ENCODE measurements around the gene TEF. TPM values are rescaled to one million over a fixed set of nuclear protein-coding genes. Genes with fewer than 3 reads are reported as not detected.

TEF gene
- total RNA-seq, 1 donor, result 17.4 TPM

DNA sequence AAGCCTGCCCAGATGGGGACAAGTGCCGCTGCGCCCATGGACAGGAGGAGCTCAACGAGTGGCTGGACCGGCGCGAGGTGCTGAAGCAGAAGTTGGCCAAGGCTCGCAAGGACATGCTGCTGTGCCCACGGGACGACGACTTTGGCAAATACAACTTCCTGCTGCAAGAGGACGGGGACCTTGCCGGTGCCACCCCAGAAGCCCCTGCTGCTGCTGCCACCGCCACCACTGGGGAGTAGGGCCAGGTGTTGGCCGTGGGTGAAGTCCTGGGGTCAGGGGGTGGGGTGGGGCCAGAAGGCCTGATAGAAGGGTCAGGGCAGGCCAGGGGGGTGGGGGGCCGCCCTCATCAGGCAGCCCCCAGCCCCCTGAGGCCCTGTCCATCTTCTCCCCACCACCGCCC lies 24.6 kb upstream of the TEF start:
- no peaks in the 10 kb centered on the region for H4K20me1 ChIP-seq (ENCODE audit: insufficient read depth, low read length)
- H3K36me3 ChIP-seq (ENCODE audit: insufficient read depth, low read length), result peaks cover 46% of the 10 kb centered on the region
- no peaks in the 10 kb centered on the region for H3K9me3 ChIP-seq (ENCODE audit: low read depth, low read length)
- H3K27me3 ChIP-seq (ENCODE audit: insufficient read depth, low read length), result no peaks in the 10 kb centered on the region
- H3K4me3 ChIP-seq (ENCODE audit: insufficient read depth, low read length), result no peak overlapping the region
- H3K27ac ChIP-seq (ENCODE audit: low read depth, low read length), result no peak overlapping the region
- TF ChIP-seq CTCF (IDR thresholded peaks at IDR 0.05; ENCODE audit: extremely low read depth, low read depth, low read length), result no peak
- no peaks in the 10 kb centered on the region for H3K4me1 ChIP-seq (ENCODE audit: insufficient read depth, low read length)
- no peak overlapping the region for H3K4me2 ChIP-seq (ENCODE audit: insufficient read depth, low read length)
- no peak for DNase-seq (ENCODE audit: insufficient read length, low spot score, missing footprints)
- no peaks in the 10 kb centered on the region for H3K79me2 ChIP-seq (ENCODE audit: insufficient read depth, low read length)
- no peak overlapping the region for H2AFZ ChIP-seq (ENCODE audit: low read length)

DNA sequence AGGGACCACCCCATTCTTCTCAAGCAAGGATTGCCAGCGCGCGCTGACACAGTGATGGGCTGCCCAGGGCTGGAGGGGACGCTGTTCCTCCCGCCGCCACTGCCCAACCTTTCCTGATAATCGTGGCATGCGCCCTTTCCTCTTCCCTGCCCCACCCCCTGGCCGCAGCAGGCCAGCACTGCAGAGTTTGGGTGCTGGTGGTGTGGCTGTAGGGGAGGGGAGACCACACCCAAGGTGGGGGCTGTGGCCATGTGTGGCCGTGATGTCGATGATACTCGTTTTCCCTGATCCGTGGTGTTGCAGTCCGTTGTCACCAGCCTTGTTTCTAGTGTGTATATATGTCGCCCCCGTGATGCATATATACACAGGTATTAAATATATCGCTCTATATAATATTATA lies 22.8 kb upstream of the TEF start:
- Histone ChIP-seq H2AFZ (ENCODE audit: low read length) (no peak overlapping the region), H3K27me3 (ENCODE audit: insufficient read depth, low read length) (no peaks in the 10 kb centered on the region), H3K4me2 (ENCODE audit: insufficient read depth, low read length) (no peak overlapping the region), H3K9me3 (ENCODE audit: low read depth, low read length) (no peaks in the 10 kb centered on the region), H3K36me3 (ENCODE audit: insufficient read depth, low read length) (peaks cover 38% of the 10 kb centered on the region), H3K4me1 (ENCODE audit: insufficient read depth, low read length) (no peaks in the 10 kb centered on the region), H3K79me2 (ENCODE audit: insufficient read depth, low read length) (no peaks in the 10 kb centered on the region), H4K20me1 (ENCODE audit: insufficient read depth, low read length) (no peaks in the 10 kb centered on the region), H3K27ac (ENCODE audit: low read depth, low read length) (no peak overlapping the region), H3K4me3 (ENCODE audit: insufficient read depth, low read length) (no peak overlapping the region)
- no peak for TF ChIP-seq CTCF (IDR thresholded peaks at IDR 0.05; ENCODE audit: extremely low read depth, low read depth, low read length)
- DNase-seq (ENCODE audit: insufficient read length, low spot score, missing footprints), result no peak

GRCh38 chr22:41359376-41359775 lies 22.4 kb upstream of the TEF start:
- peak; percentile 74 for DNase-seq (ENCODE audit: insufficient read length, low spot score, missing footprints)
- H3K79me2 ChIP-seq (ENCODE audit: insufficient read depth, low read length), result no peaks in the 10 kb centered on the region
- TF ChIP-seq CTCF (IDR thresholded peaks at IDR 0.05; ENCODE audit: extremely low read depth, low read depth, low read length), result no peak

DNA sequence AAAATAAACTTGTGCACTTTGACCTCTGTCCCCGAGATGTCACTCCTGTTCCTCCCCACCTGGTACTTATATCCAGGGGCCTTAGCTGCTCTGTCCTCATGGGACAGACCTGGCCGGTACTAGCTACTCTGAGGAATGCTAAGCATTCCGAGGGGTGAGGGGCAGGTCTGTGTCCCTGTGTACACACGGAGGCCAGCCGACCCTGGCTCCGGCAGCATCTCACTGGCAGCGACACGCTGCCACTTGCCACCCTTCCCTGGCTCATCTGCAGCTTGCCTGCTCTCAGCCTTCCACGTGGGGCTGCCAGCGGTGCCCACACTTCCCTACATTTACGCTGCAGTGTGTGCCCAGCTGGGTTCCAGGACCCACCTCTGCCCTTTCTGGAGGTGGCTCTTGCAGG lies 21.6 kb upstream of the TEF start:
- no peaks in the 10 kb centered on the region for H3K27me3 ChIP-seq (ENCODE audit: insufficient read depth, low read length)
- TF ChIP-seq CTCF (IDR thresholded peaks at IDR 0.05; ENCODE audit: extremely low read depth, low read depth, low read length), result no peak
- H3K9me3 ChIP-seq (ENCODE audit: low read depth, low read length), result no peaks in the 10 kb centered on the region
- H2AFZ ChIP-seq (ENCODE audit: low read length), result no peak overlapping the region
- H3K36me3 ChIP-seq (ENCODE audit: insufficient read depth, low read length), result peaks cover 28% of the 10 kb centered on the region
- no peak overlapping the region for H3K27ac ChIP-seq (ENCODE audit: low read depth, low read length)
- H3K4me2 ChIP-seq (ENCODE audit: insufficient read depth, low read length), result no peak overlapping the region
- DNase-seq (ENCODE audit: insufficient read length, low spot score, missing footprints), result peak; percentile 74
- H3K4me1 ChIP-seq (ENCODE audit: insufficient read depth, low read length), result no peaks in the 10 kb centered on the region
- no peak overlapping the region for H3K4me3 ChIP-seq (ENCODE audit: insufficient read depth, low read length)
- H3K79me2 ChIP-seq (ENCODE audit: insufficient read depth, low read length), result no peaks in the 10 kb centered on the region
- no peaks in the 10 kb centered on the region for H4K20me1 ChIP-seq (ENCODE audit: insufficient read depth, low read length)

More at GRCh38 chr22:41359376-41359775, 22.4 kb upstream of the TEF start:
- no peaks in the 10 kb centered on the region for H3K27me3 ChIP-seq (ENCODE audit: insufficient read depth, low read length)
- peaks cover 34% of the 10 kb centered on the region for H3K36me3 ChIP-seq (ENCODE audit: insufficient read depth, low read length)
- no peak overlapping the region for H3K4me2 ChIP-seq (ENCODE audit: insufficient read depth, low read length)
- H3K9me3 ChIP-seq (ENCODE audit: low read depth, low read length), result no peaks in the 10 kb centered on the region
- H2AFZ ChIP-seq (ENCODE audit: low read length), result no peak overlapping the region
- H3K4me1 ChIP-seq (ENCODE audit: insufficient read depth, low read length), result no peaks in the 10 kb centered on the region
- no peak overlapping the region for H3K27ac ChIP-seq (ENCODE audit: low read depth, low read length)
- H3K4me3 ChIP-seq (ENCODE audit: insufficient read depth, low read length), result no peak overlapping the region
- no peaks in the 10 kb centered on the region for H4K20me1 ChIP-seq (ENCODE audit: insufficient read depth, low read length)
